HL-60 (cell line): ENCODE data around the gene YWHAB.

ENCODE experiments used
- DNase-seq, 2 experiments: peaks; one replicate each; pipeline ENCODE4 v3.0.0-alpha.2; 2010 to 2020; ENCODE audit warnings: low read depth in 1 of 2, low spot score in 1 of 2
- H3K27ac ChIP-seq: fragments of 250-450 bp; sonication (Bioruptor Pico); replicated peaks from 2 replicates; pipeline ENCODE4 v1.5.1; 2020; ENCODE audit warnings: mild to moderate bottlenecking, moderate library complexity
- H3K27me3 ChIP-seq: fragments of 250-450 bp; sonication (Bioruptor Pico); 2 replicates; pipeline ENCODE4 v1.5.1; 2021; ENCODE audit warnings: mild to moderate bottlenecking, moderate library complexity; ENCODE audit not compliant: insufficient read depth, poor library complexity, severe bottlenecking
- H3K4me3 ChIP-seq: replicated peaks from 2 replicates; pipeline ENCODE4 v1.5.1; 2011; ENCODE audit warnings: mild to moderate bottlenecking, control low read depth, low read length; ENCODE audit not compliant: insufficient read depth
- CTCF ChIP-seq: IDR thresholded peaks from one replicate; pipeline ENCODE4 v1.5.1; 2011; ENCODE audit warnings: low read length, control low read depth, inconsistent platforms; ENCODE audit not compliant: insufficient read depth
- GABPA ChIP-seq: IDR thresholded peaks from 2 replicates; pipeline ENCODE4 v1.6.1; 2012; ENCODE audit warnings: low read depth
- POLR2AphosphoS5 ChIP-seq: IDR thresholded peaks from 2 replicates; pipeline ENCODE4 v1.6.1; 2012; ENCODE audit warnings: low read depth
- SPI1 ChIP-seq: IDR thresholded peaks from 2 replicates; pipeline ENCODE4 v1.6.1; 2012; ENCODE audit warnings: low read depth, mild to moderate bottlenecking, borderline replicate concordance
- TF ChIP-seq, protein P1 (sequence below): IDR thresholded peaks from 2 replicates; pipeline ENCODE4 v1.6.1; 2012; ENCODE audit warnings: low read depth; ENCODE audit not compliant: insufficient replicate concordance

Gene YWHAB

DNA sequence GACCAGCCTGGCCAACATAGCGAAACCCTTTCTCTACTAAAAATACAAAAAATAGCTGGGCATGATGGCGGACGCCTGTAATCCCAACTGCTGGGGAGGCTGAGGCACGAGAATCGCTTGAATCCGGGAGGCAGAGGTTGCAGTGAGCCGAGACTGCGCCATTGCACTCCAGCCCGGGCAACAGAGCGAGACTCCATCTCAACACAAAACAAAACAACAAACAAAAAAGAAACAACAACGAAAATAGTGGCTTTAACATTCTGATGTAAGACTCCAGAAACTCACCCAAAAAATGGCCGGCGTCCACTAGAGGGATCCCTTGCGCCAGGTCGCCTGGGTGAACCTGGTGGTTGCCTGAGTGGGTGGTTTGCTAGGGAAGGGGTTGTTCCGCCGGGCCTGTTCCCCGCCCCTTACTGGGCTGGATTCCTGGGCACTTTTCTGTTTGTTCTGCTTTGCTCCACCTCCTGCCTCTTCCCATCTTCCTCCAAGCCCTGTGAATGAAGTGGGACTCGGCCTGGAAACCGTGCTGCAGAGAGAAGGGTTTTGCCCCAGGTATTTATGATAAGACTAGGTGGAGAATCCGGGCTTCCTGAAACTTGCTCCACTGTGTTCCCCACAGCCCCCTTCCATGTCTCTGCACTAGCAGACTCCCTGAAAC, 25.9 kb downstream of the YWHAB start:
- H3K27me3 ChIP-seq = no peaks in the 10 kb centered on the region
- peak; percentile 11 for TF ChIP-seq CTCF
- TF ChIP-seq, protein P1, sequence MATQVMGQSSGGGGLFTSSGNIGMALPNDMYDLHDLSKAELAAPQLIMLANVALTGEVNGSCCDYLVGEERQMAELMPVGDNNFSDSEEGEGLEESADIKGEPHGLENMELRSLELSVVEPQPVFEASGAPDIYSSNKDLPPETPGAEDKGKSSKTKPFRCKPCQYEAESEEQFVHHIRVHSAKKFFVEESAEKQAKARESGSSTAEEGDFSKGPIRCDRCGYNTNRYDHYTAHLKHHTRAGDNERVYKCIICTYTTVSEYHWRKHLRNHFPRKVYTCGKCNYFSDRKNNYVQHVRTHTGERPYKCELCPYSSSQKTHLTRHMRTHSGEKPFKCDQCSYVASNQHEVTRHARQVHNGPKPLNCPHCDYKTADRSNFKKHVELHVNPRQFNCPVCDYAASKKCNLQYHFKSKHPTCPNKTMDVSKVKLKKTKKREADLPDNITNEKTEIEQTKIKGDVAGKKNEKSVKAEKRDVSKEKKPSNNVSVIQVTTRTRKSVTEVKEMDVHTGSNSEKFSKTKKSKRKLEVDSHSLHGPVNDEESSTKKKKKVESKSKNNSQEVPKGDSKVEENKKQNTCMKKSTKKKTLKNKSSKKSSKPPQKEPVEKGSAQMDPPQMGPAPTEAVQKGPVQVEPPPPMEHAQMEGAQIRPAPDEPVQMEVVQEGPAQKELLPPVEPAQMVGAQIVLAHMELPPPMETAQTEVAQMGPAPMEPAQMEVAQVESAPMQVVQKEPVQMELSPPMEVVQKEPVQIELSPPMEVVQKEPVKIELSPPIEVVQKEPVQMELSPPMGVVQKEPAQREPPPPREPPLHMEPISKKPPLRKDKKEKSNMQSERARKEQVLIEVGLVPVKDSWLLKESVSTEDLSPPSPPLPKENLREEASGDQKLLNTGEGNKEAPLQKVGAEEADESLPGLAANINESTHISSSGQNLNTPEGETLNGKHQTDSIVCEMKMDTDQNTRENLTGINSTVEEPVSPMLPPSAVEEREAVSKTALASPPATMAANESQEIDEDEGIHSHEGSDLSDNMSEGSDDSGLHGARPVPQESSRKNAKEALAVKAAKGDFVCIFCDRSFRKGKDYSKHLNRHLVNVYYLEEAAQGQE = no peak
- H3K4me3 ChIP-seq = no peak overlapping the region
- H3K27ac ChIP-seq = no peak overlapping the region
- peak in 1 of 2 experiments; percentile 58 for DNase-seq

- no peak overlapping the region for H3K4me3 ChIP-seq
- TF ChIP-seq SPI1 (no peak), POLR2AphosphoS5 (no peak), CTCF (no peak), GABPA (no peak)
- no peaks in the 10 kb centered on the region for H3K27me3 ChIP-seq
- no peak for DNase-seq
- H3K27ac ChIP-seq = no peak overlapping the region
Measured at GRCh38 chr20:44912189-44912588, 26.7 kb downstream of the YWHAB start.

DNA sequence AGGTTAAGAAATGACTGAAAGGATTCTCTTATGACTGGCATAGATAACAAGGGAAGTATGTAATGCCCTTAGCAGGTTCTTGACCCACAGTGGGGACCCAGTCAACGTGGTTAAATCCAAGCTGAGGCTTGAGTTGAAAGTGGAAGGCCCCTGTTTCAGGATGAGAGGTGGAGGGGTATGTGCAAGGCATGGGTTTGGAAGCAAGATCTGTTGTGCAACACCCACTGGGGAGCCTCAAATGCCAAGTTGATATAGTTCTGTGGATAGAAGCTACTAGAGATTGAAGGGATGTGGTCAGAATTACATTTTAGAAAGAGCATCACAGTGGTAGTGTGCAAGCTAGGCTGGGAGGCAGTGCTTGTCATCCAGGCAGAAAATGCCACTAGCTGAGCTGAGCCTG, 29.4 kb downstream of the YWHAB start:
- Histone ChIP-seq H3K27ac (no peak overlapping the region), H3K4me3 (no peak overlapping the region), H3K27me3 (no peaks in the 10 kb centered on the region)
- no peak for DNase-seq
- TF ChIP-seq CTCF = no peak
- no peak for TF ChIP-seq SPI1
- TF ChIP-seq GABPA = no peak
- no peak for TF ChIP-seq POLR2AphosphoS5
- TF ChIP-seq, protein P1 = no peak

GRCh38 chr20:44916586-44916985, 31.1 kb downstream of the YWHAB start:
- no peaks in the 10 kb centered on the region for H3K27me3 ChIP-seq
- DNase-seq = no peak
- no peak overlapping the region for H3K4me3 ChIP-seq
- no peak overlapping the region for H3K27ac ChIP-seq
- TF ChIP-seq GABPA (no peak), SPI1 (no peak), POLR2AphosphoS5 (no peak), CTCF (no peak)
- TF ChIP-seq, protein P1 = no peak
